Right lobe of liver (tissue), 6 donors: ENCODE data around the gene KYAT1. TPM values are rescaled to one million over a fixed set of nuclear protein-coding genes. Genes with fewer than 3 reads are reported as not detected.

ENCODE experiments used
- ATAC-seq, 4 donors: fragments of 200-7000 bp; cut with Tn5 transposase; one replicate each; pipeline ENCODE4 v1.9.1; 2020; ENCODE audit warnings: mild to moderate bottlenecking in 4 of 4, moderate library complexity in 4 of 4
- DNase-seq, 3 donors: peaks; one replicate each; pipeline ENCODE4 v3.0.0-alpha.2; 2020
- H3K27ac ChIP-seq, 3 donors: fragments of 200-600 bp; one replicate each; pipeline ENCODE4 v1.8.0; 2022
- H3K27me3 ChIP-seq, 2 donors: fragments of 200-600 bp; one replicate each; pipeline ENCODE4 v1.8.0; 2022
- H3K36me3 ChIP-seq, 4 donors: fragments of 200-600 bp; sonication (generic) in 1 of 4; one replicate each; pipeline versions ENCODE4 v1.5.1 to v1.8.0; 2017 to 2022; ENCODE audit warnings: control low read depth in 1 of 4
- H3K4me1 ChIP-seq, 4 donors: fragments of 200-600 bp; sonication (generic) in 1 of 4; one replicate each; pipeline versions ENCODE4 v1.5.1 to v1.8.0; 2017 to 2022; ENCODE audit warnings: control low read depth in 1 of 4
- H3K4me3 ChIP-seq, 3 donors: fragments of 200-600 bp; one replicate each; pipeline ENCODE4 v1.8.0; 2022
- H3K9me3 ChIP-seq, 4 donors: fragments of 200-600 bp; sonication (generic) in 1 of 4; one replicate each; pipeline versions ENCODE4 v1.5.1 to v1.8.0; 2017 to 2022; ENCODE audit warnings: control low read depth in 1 of 4
- POLR2A ChIP-seq: fragments of 450-650 bp; IDR thresholded peaks from one replicate; pipeline ENCODE4 v1.6.1; 2017; ENCODE audit warnings: antibody characterized with exemption, mild to moderate bottlenecking
- WGBS: methylation state at CpG from one replicate; pipeline ENCODE4 v1.1.6; 2018; ENCODE audit warnings: low coverage, low lambda C conversion rate; ENCODE audit not compliant: insufficient coverage; ENCODE audit errors: missing lambda C conversion rate; 5-methylcytosine and 5-hydroxymethylcytosine counted together
- intact Hi-C, 2 donors: fragments of 100-400 bp; cut with DNase I; formaldehyde crosslinking; loops; one replicate each; pipeline versions ENCODE4 v1.11.2 to v1.14.1; 2022
- total RNA-seq, 6 experiments: library from RNA; depleted of rRNA in 2 of 6; stranded (reverse); fragments of >200 nt in 2 of 6; fragmentation: NEBNext Ultra II Directional in 3 of 6; extraction: Animal tissue kit (Norgen Biotek cat#: 25700) in 3 of 6; gene quantifications; one replicate each; pipeline versions ENCODE4 v1.1.0 to v1.2.4, GENCODE V29; 2016 to 2023
- TF ChIP-seq, protein P1 (sequence below), 4 donors: fragments of 200-600 bp in 3 of 4; fragments of 450-650 bp in 1 of 4; IDR thresholded peaks; one replicate each; pipeline versions ENCODE4 v1.5.1 to v1.8.0; 2016 to 2022; ENCODE audit warnings: antibody characterized with exemption in 4 of 4, mild to moderate bottlenecking in 2 of 4
- donor health status: DM: no; HTN: yes; CAD: no.
- donor health status: DM: no; HTN: no; CAD: no.
- donor health status: DM: no; HTN: no; CAD: no.
- donor health status: DM: no; HTN: yes; CAD: no.
- donor health status: DM: no; HTN: yes; CAD: no.

Gene KYAT1
- total RNA-seq, 6 experiments from 2014 or later: 7.2 to 12.7 (median 10.4) TPM

DNA sequence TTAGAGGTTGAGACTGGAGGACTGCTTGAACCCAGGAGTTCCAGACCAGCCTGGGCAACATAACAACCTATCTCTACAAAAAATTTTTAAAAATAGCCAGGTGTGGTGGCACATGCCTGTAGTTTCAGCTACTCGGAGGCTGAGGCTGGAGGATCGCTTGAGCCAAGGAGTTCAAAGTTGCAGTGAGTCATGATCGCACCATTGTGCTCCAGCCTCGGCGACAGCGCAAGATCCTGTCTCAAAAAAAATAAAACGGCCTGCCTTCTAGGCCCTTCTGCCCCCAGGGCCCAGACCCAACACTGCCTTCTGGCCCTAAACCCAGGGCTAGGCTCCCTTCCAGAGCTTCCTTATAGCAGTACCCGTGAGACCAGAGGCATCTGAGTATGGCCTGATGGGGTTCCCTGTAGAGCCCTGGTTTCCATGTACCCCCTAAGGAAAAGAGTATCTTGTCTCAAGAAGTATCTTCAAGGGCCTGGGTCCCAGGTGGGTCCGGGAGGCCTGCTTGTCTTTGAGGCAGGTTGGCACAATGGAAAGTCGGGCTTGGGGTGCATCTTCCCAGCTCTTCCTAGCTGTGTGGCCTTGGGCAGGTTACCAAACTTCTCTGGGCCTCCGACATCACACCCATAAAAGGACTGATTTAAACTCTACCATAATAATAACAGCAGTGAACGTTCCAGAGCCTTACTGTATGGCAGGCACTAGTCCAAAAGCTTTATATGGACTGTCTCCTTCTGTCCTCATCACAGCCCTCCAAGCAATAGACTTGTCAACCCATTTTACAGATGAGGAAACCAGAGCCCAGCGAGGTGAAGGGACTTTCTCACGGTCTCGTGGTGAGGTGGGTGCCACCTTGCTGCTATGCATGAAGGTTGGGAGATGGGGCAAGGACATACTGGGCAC lies 9.8 kb upstream of the KYAT1 start:
- Histone ChIP-seq H3K4me3 (no peak overlapping the region), H3K27ac (peak overlapping the region; percentile 46 to 69 (median 63))
- no peak for TF ChIP-seq POLR2A
- TF ChIP-seq, protein P1, sequence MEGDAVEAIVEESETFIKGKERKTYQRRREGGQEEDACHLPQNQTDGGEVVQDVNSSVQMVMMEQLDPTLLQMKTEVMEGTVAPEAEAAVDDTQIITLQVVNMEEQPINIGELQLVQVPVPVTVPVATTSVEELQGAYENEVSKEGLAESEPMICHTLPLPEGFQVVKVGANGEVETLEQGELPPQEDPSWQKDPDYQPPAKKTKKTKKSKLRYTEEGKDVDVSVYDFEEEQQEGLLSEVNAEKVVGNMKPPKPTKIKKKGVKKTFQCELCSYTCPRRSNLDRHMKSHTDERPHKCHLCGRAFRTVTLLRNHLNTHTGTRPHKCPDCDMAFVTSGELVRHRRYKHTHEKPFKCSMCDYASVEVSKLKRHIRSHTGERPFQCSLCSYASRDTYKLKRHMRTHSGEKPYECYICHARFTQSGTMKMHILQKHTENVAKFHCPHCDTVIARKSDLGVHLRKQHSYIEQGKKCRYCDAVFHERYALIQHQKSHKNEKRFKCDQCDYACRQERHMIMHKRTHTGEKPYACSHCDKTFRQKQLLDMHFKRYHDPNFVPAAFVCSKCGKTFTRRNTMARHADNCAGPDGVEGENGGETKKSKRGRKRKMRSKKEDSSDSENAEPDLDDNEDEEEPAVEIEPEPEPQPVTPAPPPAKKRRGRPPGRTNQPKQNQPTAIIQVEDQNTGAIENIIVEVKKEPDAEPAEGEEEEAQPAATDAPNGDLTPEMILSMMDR (IDR thresholded peaks at IDR 0.05): no peak

DNA sequence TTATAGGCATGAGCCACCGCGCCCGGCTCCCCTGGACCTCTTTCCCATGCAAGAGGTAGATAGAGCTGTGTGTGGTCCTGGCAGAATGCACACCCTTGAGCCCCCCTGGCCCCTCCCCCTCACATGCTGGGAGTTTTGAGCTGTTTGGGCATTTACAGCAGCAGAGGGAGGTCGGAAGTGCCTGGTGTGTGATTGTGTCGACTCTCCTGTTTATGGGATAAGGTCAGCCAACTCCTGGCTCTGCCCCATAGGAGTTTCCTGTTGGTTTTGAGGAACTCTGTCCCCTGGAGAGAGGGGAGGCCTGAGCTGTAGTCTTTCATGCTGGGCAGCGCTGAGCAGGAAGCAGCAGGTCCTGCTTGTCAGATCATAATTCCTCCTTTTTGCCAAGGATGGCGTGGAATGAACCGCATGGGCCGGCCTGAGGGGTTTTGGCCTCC lies 6.2 kb upstream of the KYAT1 start:
- Histone ChIP-seq H3K9me3 (no peaks in the 10 kb centered on the region), H3K4me3 (no peak overlapping the region), H3K27ac (no peak overlapping the region), H3K27me3 (no peaks in the 10 kb centered on the region), H3K36me3 (peaks cover 0 to 17% (median 9%) of the 10 kb centered on the region in 4 donors), H3K4me1 (peaks cover 0 to 29% (median 5%) of the 10 kb centered on the region in 4 donors)
- intact Hi-C loops: no loop called here
- no peak for DNase-seq
- no peak for ATAC-seq
- WGBS: 32% methylated on average over 5 of the region's 9 CpGs
- TF ChIP-seq, protein P1 (IDR thresholded peaks at IDR 0.05): no peak
- no peak for TF ChIP-seq POLR2A

More for the DNA sequence above, 9.8 kb upstream of the KYAT1 start:
- ATAC-seq (no peak), DNase-seq (no peak)
- no peaks in the 10 kb centered on the region for H3K27me3 ChIP-seq
- H3K36me3 ChIP-seq: peaks cover 0 to 12% (median 6%) of the 10 kb centered on the region in 4 donors
- H3K9me3 ChIP-seq: no peaks in the 10 kb centered on the region
- 71% methylated on average over 6 of the region's 15 CpGs for WGBS
- H3K4me1 ChIP-seq: peaks cover 0 to 17% (median 6%) of the 10 kb centered on the region in 4 donors
- intact Hi-C loops: no loop called here

DNA sequence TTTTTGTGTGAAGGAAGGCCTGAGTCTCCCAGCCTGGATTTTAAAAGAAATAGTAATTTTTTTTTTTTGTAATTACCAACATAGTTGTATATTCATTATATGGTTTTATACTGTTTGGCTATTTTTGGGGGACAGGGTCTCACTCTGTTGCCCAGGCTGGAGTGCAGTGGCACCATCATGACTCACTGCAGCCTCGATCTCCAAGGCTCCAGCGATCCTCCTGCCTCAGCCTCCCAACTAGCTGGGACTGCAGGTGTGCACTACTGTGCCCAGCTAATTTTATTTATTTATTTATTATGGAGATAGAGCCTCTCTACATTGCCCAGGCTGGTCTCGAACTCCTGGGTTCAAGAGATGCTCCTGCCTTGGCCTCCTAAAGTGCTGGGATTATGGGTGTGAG lies 5.3 kb upstream of the KYAT1 start:
- Histone ChIP-seq H3K27me3 (no peaks in the 10 kb centered on the region), H3K4me3 (no peak overlapping the region), H3K9me3 (no peaks in the 10 kb centered on the region), H3K36me3 (peaks cover 0 to 17% (median 9%) of the 10 kb centered on the region in 4 donors), H3K27ac (no peak overlapping the region), H3K4me1 (peaks cover 0 to 22% (median under 1%) of the 10 kb centered on the region in 4 donors)
- TF ChIP-seq, protein P1 (IDR thresholded peaks at IDR 0.05): no peak
- TF ChIP-seq POLR2A: no peak
- ATAC-seq: no peak
- no peak for DNase-seq
- 100% methylated on average over 3 of the region's 3 CpGs for WGBS
- intact Hi-C loops: no loop called here

DNA sequence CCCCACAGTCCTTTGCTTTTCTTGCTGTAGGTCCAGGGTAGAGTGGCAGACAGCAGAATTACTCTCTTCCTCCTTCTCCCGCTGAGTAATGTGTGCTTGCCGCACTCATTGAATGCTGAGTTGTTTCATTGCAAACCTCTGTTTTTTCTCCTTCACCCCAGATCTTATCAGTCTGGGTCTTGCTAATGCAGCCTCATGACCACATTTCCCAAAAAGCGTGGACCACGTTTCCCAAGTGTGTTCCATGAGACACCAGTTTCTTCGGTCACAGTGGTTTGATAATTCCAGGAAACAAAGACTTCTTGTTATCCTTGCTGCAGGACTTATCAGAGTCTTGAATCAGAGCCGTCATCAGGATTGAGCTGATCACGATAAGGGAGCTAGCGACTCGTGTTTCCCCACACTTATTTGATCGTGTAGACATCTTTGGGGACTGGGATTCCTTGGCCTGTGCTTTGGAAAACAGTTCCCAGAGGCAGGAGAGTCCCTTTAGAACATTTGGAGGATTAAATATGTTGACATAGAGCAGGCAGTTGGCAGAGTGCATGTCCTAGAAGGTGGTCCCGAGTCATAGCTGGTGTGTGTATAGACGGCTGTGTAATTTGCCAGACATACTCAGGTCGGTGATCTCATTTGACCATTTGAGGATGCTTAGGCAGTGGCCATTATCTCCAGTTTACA lies 4.6 kb upstream of the KYAT1 start:
- H3K27ac ChIP-seq: no peak overlapping the region
- H3K36me3 ChIP-seq: peaks cover 0 to 17% (median 8%) of the 10 kb centered on the region in 4 donors
- intact Hi-C loops: no loop called here
- H3K4me1 ChIP-seq: peaks cover 0 to 17% (median 0%) of the 10 kb centered on the region in 4 donors
- no peaks in the 10 kb centered on the region for H3K27me3 ChIP-seq
- TF ChIP-seq POLR2A: no peak
- TF ChIP-seq, protein P1 (IDR thresholded peaks at IDR 0.05): no peak
- DNase-seq (no peak), ATAC-seq (no peak)
- H3K4me3 ChIP-seq: no peak overlapping the region
- WGBS: 86% methylated on average over 10 of the region's 13 CpGs
- H3K9me3 ChIP-seq: no peaks in the 10 kb centered on the region
